Measurements from ENCODE around the gene OR6S1.
"Not testable (repeated sequence)": the region's sequence is repeated elsewhere in the genome, so short reads cannot be mapped to it uniquely, and the experiment has no call there.

Gene OR6S1

DNA sequence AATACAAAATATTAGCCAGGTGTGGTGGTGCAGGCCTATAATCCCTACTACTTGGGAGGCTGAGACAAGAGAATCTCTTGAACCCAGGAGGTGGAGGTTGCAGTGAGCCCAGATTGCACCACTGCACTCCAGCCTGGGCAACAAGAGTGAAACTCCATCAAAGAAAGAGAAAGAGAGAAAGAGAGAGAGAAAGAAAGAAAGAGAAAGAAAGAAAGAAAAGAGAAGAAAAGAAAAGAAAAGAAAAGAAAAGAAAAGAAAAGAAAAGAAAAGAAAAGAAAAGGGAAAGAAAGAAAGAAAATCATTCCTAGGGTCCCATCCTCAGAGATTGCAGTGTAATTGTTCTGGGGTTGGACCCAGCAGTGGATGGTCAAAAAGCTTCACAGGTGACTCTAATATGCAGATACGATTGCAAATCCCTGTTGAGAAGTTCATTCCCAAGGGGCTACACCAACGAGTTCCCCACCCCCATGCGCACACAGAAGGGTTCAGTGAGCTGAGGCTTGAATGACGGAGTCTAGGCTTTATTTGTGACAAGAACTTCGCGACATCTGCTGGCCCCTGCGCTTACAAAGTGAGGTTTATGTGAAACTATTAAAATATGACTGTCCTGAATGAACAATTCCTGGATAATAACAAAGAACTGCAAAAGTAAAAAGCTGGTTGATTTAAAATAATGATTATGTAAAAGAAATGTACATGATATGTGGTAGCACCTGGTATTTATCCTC, 32.9 kb downstream of the OR6S1 start:
- no peak for DNase-seq

DNA sequence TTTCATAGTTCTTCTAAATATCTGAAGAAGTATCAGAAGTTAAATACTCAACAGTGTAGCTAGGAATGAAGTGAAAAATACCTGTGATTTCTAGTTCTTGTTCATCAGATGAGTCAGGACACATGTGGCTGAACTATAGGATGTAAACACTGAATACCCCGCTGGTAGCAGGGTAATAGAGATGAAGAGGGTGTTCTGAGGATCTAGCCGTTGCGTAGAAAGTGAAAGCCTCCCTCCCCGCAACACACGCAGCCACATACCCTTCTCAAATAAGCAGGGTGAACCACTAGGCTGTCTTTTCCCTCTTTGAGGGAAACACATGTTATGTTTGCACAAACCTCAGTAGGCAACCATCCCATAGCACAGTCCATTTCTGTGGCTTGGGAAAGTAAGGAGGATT, 33.9 kb downstream of the OR6S1 start:
- DNase-seq = no peak

DNA sequence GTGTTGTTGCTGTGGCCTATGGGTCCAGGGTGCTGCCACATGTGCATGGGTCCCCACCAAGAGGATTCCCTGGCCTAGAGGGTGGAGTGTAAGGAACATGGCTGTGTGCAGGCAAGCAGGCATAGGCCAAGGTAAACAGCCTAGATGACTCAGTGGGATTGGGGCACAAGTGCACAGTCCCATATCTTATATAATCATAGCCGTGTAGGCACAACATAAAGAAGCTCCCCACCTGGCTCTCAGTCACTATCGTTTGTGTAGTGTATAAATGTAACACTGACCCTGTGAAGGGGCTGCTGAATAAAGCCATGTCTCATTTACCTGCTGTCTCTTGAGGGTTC, 34.6 kb downstream of the OR6S1 start:
- DNase-seq = no peak

DNA sequence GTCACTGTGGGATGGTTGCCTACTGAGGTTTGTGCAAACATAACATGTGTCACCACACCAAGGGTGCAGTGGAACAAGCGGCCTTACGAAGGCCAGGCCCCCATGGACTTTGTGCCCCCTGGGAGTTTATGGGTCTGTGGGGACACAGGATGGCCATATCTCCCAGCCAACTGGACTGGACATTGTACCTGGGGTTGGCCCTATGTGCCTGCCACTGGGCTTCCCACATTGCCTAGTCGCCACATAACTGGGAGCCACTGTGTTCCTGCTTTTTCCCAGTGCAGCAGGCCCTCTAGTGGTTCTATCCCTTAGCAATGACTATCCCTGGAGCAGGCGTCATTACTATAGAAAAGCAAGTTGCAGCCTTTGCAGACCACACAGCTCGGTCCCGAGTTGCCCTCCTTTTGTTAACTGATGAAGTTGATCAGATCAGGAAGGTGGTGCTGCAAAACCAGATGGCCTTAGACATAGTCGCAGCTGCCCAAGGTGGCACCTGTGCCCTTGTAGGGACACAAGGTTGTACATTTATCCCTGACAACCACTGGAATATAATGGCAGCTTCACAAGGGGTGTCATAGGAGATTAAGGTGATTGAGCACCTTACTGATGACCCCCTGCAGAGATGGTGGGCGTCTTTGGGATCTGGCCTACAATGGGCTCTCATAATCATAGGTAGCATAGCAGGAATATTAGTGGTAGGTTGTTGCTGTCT, 35.1 kb downstream of the OR6S1 start:
- no peak for DNase-seq

DNA sequence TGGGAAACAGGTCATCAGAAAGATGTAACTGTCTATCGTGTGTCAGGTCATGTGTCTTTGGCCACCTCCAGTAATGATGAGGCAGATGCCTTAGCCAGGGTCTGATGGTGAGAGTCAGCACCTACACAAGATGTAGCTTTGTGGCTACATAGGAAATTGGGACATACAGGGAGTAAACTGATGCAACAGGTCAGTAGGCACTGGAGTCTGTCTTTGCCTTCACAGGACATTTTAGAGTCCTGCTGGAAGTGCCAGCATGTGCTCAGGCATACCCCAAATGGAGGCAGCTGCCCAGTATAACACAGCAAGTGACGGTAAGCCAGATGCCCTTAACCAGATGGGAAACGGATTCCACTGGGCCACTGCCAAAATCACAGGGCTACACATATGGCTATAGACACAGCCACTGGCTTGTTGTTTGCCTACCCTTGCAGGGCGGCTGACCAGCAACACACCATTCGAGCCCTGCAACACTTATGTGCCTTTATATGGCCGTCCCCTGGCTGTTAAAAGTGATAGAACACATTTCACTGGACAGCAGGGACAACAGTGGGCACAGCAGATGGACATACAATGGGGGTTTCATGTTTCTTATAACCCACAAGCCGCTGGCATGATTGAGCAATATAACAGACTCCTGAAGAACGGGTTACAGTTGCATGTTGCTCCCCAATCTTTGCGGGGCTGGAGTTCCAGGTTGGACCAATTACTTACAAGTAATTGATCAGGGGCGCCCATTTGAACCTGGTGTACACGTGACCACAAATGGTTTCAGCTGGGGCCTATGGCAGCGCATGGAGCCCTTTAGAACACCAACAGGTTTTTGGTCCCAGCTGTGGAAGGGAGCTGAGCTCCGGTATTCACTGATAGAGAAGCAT, 37.4 kb downstream of the OR6S1 start:
- no peak for DNase-seq

DNA sequence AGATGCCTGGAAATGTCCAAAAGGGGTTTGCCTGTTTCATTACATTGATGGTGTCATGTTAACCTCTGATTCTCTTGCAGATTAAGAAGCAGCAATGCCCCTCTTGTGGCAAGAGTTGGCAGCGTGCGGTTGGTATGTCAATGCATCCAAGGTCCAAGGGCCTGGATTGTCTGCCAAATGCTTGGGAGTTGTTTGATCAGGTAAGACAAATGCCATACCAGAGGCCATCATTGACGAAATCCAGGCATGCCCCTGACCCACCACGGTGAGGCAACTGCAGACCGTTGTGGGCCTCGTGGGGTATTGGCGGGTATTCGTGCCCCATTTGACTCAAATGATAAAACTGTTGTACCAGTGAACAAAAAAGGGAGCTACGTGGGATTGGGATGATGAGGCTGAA, 38.9 kb downstream of the OR6S1 start:
- no peak for DNase-seq

DNA sequence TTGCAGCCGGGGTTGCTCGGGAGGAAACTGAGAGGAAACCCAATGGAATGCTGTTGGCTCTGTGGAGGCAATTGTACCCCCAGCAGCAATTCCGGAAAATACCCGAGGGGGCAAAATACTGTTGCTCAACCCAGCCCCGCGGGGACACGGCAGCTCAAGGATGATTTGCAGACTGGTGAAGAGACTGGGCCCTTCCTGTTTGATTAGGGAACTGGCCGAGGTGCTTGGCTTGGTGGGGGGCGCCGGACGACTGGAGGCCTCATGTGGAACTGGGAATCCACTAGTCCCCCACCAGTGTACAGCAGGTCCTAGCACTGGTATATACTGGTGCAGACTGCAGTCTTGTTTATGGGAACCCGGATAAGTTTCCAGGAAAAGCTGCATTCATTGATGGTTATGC, 40.0 kb downstream of the OR6S1 start:
- DNase-seq = no peak

DNA sequence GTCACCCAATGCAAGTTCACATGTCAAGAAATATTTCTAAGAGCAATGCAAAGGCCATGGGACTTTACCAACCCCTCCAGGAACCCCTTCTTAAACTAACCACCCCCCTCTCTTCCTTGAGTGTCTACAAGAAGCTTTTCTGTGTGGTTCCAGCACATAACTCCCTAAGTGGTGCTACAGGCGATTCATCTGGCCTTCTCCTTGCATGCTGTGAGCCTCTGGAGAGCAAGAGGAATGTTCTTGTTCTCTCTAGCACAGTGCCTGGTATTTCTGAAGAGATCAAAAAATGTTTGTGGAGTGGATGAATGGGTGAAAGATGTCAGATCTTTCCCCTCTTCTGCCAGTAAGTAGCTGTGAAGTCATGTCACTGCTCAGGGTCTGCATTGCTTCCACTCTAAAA, 44.4 kb downstream of the OR6S1 start:
- no peak for DNase-seq

DNA sequence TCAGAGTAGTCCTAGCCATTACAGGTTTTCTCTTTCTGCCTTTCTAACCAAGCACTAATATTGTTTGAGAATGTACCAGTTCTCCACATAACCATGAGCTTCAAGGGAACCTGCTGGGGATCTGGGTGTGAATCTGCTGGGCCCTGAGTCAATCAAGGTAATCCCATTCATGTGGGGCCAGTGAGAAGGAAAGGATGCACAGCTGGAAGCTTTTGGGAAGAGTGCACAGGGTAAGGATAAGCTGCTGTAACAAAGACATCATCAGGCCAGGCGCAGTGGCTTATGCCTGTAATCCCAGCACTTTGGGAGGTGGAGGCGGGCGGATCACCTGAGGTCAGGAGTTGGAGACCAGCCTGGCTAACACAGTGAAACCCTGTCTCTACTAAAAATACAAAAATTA, 45.8 kb downstream of the OR6S1 start:
- DNase-seq = not testable (repeated sequence)

DNA sequence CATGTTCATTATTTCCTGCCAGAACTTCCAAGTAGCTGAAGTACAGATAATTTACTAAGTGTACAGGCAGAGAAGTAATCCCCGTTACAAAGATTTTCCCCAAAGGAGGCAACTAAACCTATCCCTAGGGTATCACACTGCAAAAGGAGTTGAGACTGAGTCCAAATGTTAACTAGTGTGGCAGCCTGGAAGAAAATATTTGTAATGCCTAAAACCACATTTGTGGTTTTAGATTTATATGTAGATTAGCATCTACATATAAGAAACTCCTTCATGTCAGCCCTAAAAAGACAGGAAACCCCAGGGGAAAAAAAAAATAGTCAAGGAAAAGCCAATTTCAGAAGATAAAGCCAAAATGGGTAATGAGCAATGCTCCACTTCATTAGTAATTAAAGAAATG, 48.9 kb downstream of the OR6S1 start:
- DNase-seq = no peak

DNA sequence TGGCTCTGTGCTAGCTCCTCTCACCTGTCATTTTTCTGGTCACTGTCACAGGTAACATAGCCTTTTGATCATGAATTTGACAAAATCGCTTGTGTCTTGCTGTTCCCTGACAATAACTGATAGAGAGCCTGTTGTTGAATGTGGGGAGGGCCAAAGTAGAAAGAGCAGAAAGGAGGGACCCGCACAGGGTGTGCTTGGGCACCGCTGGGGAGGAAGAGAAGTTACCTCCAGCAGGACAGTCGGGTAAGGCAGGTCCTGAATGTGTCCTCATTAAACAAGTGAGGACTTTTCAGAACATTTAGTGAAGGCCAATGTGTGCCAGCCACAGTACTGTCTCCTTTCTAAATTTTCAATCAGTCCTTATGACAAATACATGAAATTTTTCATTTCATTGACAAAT, 50.3 kb downstream of the OR6S1 start, which contains the start of gene RNASE12:
Gene RNASE12, minus strand, starts transcription at position 142 of the 400 bp plus-strand sequence. CDS start 653 bp downstream, outside the sequence.
- DNase-seq = no peak

All from activated CD8-positive, alpha-beta memory T cell treated with anti-CD3 and anti-CD28 coated beads for 24 hours (primary cell).